Astrocyte of the spinal cord (primary cell): ENCODE data around the gene CADM1.
A peak's percentile ranks its signal among the peaks of the same experiment; 100 is the strongest.

Experiments used
- DNase-seq: peaks from one replicate; pipeline ENCODE4 v3.0.0; 2011; ENCODE audit warnings: low read depth, low spot score
- H3K4me3 ChIP-seq: 2 replicates; pipeline ENCODE4 v1.5.1; 2011; ENCODE audit warnings: low read depth, mild to moderate bottlenecking, low read length, moderate library complexity
- in situ Hi-C: cut with HindIII; loops from 2 replicates; pipeline ENCODE4 v1.10.0; 2017; ENCODE audit warnings: low sequenced_read_pairs
- TF ChIP-seq, protein P1 (sequence below): IDR thresholded peaks from 2 replicates; pipeline ENCODE4 v1.5.1; 2012; ENCODE audit warnings: low read depth, mild to moderate bottlenecking, low read length, inconsistent platforms

Gene CADM1

DNA sequence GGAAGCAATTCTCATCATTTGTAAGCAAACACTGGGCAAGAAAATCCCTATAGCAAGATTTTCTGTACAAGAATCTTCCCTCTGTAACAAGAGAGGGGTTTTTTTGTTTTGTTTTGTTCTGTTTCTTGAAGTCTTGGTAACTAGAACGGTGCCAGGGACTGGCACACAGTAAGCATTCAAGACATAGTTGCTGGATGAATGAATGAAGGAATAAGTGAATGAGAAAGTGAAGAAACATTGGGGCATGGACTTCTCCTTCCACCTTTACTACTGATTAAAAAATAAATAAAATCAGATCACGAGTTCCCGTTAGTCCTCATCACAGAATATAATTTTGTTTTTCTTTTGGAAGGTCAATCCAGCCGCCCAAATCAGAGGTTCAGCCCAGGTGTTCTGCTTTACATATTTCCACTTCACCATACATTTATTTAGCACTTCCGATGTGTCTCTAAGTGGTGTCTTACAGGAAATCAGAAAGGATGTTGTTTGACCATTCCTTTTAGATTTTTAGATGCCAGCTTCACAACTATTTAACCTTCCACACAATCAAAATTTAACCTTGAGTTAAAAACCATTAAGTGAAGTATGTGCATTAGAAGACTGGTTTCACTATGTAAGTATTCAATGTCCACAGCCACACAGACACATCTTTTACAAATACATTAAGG, 281.2 kb downstream of the CADM1 start:
- TF ChIP-seq, protein P1, sequence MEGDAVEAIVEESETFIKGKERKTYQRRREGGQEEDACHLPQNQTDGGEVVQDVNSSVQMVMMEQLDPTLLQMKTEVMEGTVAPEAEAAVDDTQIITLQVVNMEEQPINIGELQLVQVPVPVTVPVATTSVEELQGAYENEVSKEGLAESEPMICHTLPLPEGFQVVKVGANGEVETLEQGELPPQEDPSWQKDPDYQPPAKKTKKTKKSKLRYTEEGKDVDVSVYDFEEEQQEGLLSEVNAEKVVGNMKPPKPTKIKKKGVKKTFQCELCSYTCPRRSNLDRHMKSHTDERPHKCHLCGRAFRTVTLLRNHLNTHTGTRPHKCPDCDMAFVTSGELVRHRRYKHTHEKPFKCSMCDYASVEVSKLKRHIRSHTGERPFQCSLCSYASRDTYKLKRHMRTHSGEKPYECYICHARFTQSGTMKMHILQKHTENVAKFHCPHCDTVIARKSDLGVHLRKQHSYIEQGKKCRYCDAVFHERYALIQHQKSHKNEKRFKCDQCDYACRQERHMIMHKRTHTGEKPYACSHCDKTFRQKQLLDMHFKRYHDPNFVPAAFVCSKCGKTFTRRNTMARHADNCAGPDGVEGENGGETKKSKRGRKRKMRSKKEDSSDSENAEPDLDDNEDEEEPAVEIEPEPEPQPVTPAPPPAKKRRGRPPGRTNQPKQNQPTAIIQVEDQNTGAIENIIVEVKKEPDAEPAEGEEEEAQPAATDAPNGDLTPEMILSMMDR = no peak
- no peak overlapping the region for H3K4me3 ChIP-seq
- in situ Hi-C loops = no loop called here
- DNase-seq = no peak

DNA sequence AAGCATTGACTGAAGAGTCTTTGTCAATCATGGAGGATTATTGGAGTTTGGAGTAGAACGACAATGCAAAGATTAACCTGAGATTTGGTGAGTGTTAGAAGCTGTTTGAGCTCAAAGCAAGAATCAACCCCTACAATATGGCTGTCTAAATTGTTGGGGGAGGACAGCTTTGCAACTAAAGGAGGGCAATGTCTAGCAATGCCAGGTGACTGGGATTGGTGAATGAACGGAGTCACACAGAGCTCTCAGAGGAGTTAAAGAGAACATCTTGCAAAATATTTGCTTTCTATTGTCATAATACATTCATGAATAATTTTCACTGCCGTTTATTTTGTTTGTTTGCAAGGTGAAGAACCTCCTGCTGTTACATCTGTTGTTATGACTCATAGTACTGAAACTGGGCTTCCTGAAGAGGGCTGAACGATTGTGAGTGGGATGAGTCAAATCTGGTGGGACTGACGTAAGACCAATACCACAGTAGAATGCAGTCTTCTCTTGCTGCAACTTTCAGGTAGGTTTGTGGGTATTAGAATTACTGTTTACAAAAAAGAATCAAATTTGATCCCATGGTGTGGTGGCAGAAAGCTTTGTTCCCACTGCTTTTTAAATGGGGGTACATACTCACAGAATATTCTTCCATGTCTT, 281.9 kb downstream of the CADM1 start:
- TF ChIP-seq, protein P1 = no peak
- in situ Hi-C loops = no loop called here
- H3K4me3 ChIP-seq = no peak overlapping the region
- DNase-seq = peak; percentile 95

DNA sequence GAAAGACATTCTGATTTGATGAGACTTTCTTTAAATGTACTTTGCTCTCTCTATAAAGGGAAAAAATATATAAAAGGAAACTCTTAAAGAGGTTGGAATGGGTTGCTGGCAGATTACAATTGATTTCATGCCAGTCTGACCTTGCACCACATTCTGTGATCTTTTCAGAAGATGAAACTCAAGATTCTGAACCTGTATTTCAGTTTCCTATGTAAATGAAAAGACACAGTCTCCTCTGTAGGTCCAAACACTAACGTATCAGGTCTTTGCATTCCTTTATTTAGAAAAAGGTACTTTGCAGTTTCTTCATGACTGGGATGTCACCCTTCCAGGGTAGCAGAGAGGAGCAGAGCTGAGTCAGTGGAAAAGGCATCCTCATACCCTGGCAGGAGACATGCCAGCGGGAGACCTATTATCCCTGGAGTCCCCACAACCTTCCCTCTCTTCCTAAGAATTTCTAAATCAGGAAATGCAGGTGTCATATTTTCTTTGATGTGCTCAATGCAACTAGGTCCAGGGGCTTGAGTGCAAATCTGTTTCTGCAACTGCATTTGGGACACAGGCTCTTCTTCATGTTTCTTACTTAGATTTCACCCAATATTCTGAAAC, 282.6 kb downstream of the CADM1 start:
- in situ Hi-C loops = no loop called here
- DNase-seq = no peak
- H3K4me3 ChIP-seq = no peak overlapping the region
- TF ChIP-seq, protein P1 = no peak

DNA sequence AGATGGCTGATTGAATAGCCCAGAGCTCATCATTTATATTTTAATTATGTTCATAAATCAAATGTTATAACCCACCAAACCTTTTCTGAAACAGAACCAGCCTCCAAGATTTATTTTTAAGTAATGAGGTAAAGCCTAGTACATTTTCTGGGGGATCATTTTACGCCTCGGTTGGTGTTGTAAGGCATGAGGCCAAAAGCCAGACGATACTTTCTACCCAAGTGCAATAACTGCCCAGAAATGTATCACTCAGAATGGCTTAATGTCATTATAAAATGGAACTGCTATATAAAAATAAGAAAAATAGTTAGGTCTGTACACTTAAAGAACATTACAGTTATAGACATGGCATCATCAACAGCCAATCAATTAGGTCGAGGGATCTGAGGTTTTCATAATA, 283.3 kb downstream of the CADM1 start:
- DNase-seq = no peak
- in situ Hi-C loops = no loop called here
- no peak overlapping the region for H3K4me3 ChIP-seq
- TF ChIP-seq, protein P1 = no peak

DNA sequence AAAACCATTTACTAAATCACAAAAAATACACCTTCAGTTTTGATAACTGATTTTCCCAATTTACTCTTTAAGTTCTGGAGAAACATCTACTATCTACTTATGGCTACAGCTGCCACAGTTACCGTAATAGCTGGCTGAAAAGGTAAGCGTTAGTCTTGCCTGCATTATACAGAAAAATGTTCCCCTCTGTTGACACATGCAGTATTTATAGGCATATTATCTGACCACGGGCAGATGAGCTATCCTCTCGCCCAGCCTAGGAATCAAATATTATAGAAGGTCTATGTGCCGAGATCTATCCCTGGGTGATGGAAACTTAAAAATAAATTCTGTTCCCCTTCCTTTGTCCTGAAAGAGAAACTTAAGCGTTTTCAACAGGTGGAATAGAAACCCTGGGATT, 283.8 kb downstream of the CADM1 start:
- in situ Hi-C loops = no loop called here
- H3K4me3 ChIP-seq = no peak overlapping the region
- TF ChIP-seq, protein P1 = no peak
- no peak for DNase-seq

DNA sequence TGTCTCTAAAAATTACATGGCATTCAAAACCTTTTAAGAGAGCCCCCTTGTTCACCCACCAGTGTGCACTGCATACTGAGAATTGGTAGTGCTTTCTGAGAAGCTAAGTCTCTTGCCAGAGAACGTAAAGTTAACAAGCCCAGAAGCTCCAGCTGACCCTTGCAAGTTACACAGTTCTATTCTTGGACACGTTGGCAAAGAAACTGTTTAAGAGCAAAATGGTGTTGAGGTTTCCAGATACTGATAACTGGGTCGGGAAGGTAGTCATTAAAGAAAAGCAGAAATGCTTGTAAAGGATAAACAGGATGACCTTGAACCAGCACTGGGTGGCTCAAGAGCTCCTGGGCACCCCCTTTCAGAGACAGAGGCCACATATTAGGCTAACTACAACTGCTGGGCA, 284.8 kb downstream of the CADM1 start:
- H3K4me3 ChIP-seq = no peak overlapping the region
- in situ Hi-C loops = no loop called here
- TF ChIP-seq, protein P1 = no peak
- DNase-seq = no peak
